Uterus (tissue), 2 donors: ENCODE data around the gene SPATS2L.

Experiments used
- POLR2A ChIP-seq, 2 donors: fragments of 450-650 bp; IDR thresholded peaks; one replicate each; pipeline ENCODE4 v1.6.1; 2016; ENCODE audit warnings: antibody characterized with exemption in 2 of 2, mild to moderate bottlenecking in 1 of 2, moderate library complexity in 1 of 2
- TF ChIP-seq, protein P1 (sequence below), 4 experiments: fragments of 200-600 bp in 2 of 4; fragments of 450-650 bp in 2 of 4; sonication (generic) in 2 of 4; IDR thresholded peaks; one replicate each; pipeline ENCODE4 v1.5.1; 2016 to 2019; ENCODE audit warnings: antibody characterized with exemption in 4 of 4, mild to moderate bottlenecking in 2 of 4, moderate library complexity in 1 of 4

DNA sequence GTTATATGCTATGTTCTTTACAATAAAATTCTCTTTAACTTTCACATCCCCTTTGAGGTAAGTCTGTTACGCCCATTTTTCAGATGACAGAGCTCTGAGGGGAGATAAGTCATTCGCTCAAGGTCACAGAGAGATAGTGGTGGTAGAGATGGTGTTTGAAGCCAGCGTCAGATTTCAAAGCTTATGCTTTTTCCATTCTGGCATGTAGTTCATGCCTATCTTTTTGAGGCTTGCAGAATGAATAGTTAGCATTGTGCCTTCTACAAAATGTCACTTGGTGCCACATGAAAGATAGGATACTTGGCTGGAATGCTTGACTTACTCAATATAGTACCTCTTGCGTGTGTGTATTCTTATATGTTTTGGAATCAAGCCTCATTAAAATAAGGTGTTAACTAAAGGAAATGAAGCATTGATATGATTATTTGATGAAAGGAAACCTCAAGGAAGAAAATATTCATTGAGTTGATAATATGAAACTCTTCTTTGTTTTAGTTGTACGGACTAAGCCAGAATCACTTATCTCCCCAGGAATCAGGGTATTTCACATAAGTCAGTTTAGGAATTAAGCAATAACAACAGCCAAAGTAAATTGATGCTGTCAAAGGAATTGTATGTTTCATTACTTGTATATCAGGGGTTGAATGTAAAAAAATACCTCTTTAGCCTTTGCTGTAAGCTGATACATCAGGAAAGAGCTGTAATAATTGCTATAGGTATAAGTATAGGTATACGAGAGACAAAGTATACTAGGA is 15.5 kb downstream of the SPATS2L start:
- no peak for TF ChIP-seq POLR2A (IDR thresholded peaks at IDR 0.05)
- TF ChIP-seq, protein P1, sequence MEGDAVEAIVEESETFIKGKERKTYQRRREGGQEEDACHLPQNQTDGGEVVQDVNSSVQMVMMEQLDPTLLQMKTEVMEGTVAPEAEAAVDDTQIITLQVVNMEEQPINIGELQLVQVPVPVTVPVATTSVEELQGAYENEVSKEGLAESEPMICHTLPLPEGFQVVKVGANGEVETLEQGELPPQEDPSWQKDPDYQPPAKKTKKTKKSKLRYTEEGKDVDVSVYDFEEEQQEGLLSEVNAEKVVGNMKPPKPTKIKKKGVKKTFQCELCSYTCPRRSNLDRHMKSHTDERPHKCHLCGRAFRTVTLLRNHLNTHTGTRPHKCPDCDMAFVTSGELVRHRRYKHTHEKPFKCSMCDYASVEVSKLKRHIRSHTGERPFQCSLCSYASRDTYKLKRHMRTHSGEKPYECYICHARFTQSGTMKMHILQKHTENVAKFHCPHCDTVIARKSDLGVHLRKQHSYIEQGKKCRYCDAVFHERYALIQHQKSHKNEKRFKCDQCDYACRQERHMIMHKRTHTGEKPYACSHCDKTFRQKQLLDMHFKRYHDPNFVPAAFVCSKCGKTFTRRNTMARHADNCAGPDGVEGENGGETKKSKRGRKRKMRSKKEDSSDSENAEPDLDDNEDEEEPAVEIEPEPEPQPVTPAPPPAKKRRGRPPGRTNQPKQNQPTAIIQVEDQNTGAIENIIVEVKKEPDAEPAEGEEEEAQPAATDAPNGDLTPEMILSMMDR (IDR thresholded peaks at IDR 0.05) = no peak
